Stimulated activated CD8-positive, alpha-beta memory T cell treated with anti-CD3 and anti-CD28 coated beads, Interleukin-4, amount 100 ng/mL, for 1 hour (primary cell): ENCODE measurements around the gene TSHZ2.

Experiments
- DNase-seq, 2 donors: peaks; one replicate each; pipeline ENCODE4 v3.0.0-alpha.2; 2020; ENCODE audit warnings: low read depth in 2 of 2, low spot score in 1 of 2

TSHZ2 gene

GRCh38 chr20:53270792-53271375, 298.7 kb downstream of the TSHZ2 start:
- no peak for DNase-seq

GRCh38 chr20:53274365-53274764, 302.2 kb downstream of the TSHZ2 start:
- no peak for DNase-seq

- no peak for DNase-seq
Measured at GRCh38 chr20:53274807-53275206, 302.6 kb downstream of the TSHZ2 start.

- no peak for DNase-seq
Measured at GRCh38 chr20:53276143-53276542, 304.0 kb downstream of the TSHZ2 start.

- no peak for DNase-seq
Measured at GRCh38 chr20:53278555-53278954, 306.4 kb downstream of the TSHZ2 start.

- DNase-seq = no peak
Measured at GRCh38 chr20:53279735-53280134, 307.6 kb downstream of the TSHZ2 start.

GRCh38 chr20:53281557-53282117, 309.5 kb downstream of the TSHZ2 start:
- no peak for DNase-seq

GRCh38 chr20:53282217-53282955, 310.2 kb downstream of the TSHZ2 start:
- DNase-seq = no peak

- DNase-seq = no peak
Measured at GRCh38 chr20:53283011-53283410, 310.9 kb downstream of the TSHZ2 start.

GRCh38 chr20:53283597-53283996, 311.4 kb downstream of the TSHZ2 start:
- no peak for DNase-seq

- DNase-seq = no peak
Measured at GRCh38 chr20:53284256-53284655, 312.1 kb downstream of the TSHZ2 start.

GRCh38 chr20:53284696-53285095, 312.5 kb downstream of the TSHZ2 start:
- no peak for DNase-seq

GRCh38 chr20:53287357-53288042, 315.3 kb downstream of the TSHZ2 start:
- no peak for DNase-seq

GRCh38 chr20:53291548-53291947, 319.4 kb downstream of the TSHZ2 start:
- no peak for DNase-seq

- no peak for DNase-seq
Measured at GRCh38 chr20:53292347-53292746, 320.2 kb downstream of the TSHZ2 start.

GRCh38 chr20:53294804-53295203, 322.6 kb downstream of the TSHZ2 start:
- DNase-seq = no peak

GRCh38 chr20:53296025-53296424, 323.9 kb downstream of the TSHZ2 start:
- no peak for DNase-seq

GRCh38 chr20:53296451-53297153, 324.4 kb downstream of the TSHZ2 start:
- no peak for DNase-seq

- no peak for DNase-seq
Measured at GRCh38 chr20:53297154-53297529, 325.0 kb downstream of the TSHZ2 start.

GRCh38 chr20:53298260-53298659, 326.1 kb downstream of the TSHZ2 start:
- no peak for DNase-seq

GRCh38 chr20:53298911-53299310, 326.8 kb downstream of the TSHZ2 start:
- no peak for DNase-seq
